GM10847 (cell line): ENCODE data around the gene RAP1GAP2.

Experiments
- POLR2A ChIP-seq: IDR thresholded peaks from 2 replicates; pipeline ENCODE4 v1.6.1; 2011; ENCODE audit not compliant: insufficient read length; ENCODE audit errors: extremely low read depth

Gene RAP1GAP2

DNA sequence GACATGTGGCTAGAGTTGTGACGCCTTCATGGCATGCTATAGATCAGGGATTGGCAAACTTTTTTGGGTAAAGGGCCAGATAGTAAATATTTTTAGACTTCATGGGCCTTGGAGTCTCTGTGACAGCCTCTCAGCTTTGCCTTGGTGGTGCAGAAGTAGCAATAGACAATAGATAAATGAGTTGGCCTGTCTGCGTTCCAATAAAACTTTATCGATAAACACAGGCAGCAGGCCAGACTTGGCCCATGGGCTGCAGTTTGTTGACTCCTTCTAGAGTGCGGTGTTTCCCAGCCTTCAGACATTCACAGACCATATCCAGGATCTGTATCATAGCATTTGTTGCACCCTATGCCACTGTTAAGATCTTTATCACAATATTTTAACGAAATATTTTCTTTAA lies 190.7 kb downstream of the RAP1GAP2 start:
- TF ChIP-seq POLR2A, result no peak

DNA sequence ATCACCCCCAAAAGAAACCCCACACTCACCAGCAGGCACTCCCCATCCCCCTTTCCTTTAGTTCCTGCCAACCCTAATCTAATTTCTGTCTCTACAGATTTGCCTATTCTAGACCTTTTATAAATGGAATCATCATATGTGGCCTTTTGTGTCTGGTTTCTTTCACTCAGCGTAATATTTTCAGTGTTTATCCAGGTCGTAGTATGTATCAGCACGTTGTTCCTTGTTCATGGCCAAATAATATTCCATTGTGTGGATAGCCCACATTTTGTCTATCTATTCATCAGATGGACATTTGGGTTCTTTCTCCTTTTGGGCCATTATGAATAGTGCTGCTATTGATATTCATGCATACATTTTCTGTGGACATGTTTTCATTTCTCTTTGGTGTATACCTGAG lies 193.6 kb downstream of the RAP1GAP2 start:
- no peak for TF ChIP-seq POLR2A

DNA sequence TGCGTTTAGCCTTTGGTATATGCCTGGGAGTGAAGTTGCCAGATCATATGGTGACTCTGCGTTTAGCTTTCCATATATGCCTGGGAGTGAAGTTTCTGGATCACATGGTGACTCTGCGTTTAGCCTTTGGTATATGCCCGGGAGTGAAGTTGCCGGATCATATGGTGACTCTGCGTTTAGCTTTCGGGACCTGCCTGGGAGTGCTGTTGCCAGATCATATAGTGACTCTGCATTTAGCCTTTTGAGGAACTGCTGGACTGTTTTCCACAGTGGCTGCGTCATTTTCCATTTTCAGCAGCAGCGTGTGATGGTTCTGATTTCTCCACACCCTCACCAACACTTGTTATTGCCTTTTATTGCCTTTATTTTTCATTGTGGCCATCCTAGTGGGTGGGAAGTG lies 194.2 kb downstream of the RAP1GAP2 start:
- TF ChIP-seq POLR2A, result no peak

DNA sequence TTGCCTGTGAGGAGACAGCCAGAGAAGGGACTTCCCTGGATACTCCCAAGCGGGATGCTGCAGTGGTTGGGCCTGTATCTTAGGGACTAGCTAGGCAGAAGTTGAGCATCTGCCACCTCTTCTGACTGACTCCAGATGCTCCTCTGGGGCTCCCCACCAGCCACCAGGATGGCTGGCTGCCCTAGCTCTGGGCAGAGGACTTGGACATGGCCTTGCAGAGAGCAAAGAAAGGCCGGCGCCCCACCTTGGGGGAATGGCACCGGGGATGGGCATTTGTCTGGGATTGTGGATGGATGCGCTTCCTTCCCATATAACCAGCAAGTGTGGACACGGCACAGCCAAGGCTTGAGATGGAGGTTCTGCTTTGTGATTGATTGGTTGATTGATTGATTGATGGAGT lies 198.2 kb downstream of the RAP1GAP2 start:
- no peak for TF ChIP-seq POLR2A

DNA sequence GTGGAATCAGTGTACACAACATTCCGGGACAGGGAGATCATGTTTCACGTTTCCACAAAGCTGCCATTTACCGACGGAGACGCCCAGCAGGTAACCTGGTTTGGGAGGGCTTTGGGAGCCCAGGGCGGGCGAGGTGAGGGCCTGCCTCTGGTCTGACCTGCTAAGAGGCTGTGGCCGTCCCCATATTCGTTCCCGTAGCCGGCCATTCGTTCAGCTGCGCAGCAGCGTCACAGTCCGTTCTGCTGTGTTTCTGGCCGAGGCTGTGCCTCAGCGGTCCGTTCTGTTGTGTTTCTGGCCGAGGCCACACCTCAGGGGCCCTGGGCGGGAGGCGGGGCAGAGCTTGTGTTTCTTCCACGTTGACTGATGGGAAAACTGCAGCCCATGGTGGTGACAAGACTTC lies 199.1 kb downstream of the RAP1GAP2 start:
- no peak for TF ChIP-seq POLR2A

DNA sequence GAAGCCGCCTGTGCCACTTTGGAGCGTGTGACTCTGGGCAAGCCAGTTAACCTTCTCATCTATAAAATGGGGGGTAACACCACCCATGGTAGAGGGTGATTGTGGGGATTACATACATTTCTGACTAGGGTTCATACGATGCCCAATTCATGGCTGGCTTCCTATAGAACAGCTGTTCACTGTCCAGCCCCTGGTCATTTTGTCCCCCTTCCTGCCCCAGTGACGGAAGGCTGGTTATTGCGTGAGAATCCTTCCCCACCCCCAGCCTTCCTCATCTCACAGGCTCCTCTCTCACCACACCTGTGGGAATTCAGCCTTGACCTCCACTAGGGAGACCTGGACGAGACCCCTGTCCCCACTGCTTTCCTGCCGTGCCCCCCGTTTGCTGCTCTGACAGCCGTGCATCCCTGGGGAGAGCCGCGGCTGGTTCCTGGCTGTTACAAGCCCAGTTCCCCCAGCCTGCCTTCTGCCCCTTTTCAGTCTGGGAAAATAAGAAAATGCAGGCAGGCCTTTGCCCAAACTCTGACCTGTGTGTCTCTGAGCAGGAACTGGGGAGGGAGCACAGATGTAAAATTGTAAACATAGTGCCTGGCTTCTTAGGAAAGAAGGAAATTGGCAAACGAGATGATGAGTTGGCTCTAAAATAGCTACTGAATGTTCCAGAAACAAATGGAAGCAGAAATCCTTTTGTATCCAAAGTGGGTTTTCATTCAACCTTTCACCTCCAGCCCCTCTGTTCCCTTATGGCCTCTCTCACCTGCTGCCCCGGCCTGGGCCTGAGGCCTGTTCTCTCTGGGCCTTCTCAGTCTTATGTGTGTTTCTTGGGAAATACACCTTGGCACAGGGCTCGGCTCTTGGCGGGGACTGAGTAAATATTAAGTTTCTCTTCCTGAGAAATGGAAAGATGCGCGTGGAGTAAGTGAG lies 199.9 kb downstream of the RAP1GAP2 start:
- no peak for TF ChIP-seq POLR2A

DNA sequence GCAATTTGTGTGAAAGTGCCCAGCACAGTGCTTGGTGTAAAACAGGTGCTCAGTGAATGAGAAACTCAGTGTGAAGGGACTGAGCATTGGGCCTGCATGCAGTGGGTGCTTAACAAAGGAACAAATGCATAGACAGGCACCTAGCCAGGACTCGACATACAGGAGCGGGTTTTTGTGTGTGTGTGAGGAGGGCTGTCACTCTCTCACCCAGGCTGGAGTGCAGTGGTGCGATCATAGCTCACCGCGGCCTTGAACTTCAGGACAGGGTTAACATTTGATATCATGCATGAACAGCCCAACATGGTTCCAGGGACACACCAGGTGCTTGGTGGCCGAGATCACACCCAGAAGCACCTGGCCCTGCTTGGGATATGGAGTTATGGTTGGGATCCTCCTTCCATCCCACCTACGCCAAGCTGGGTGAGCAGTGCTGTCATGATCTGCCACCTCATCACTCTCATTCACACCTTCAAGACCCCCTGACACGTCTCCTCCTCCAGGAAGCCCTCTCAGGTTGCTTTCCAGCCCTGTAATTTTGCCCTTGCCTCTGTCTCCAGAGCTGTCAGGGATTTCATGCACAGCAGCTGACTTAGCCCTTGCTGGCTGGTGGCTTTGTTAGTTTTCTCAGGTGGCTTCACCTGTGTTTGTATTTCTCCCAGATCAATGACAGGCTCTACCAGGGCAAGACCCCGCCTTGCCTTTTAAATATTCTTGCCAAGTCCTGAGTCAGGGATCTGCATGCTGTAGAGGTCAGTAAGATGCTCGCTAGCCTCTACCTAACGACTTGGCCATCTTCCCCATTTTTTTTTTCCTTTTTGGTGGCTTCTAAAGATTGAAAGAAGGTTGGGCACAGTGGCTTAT lies 200.8 kb downstream of the RAP1GAP2 start:
- TF ChIP-seq POLR2A, result no peak

DNA sequence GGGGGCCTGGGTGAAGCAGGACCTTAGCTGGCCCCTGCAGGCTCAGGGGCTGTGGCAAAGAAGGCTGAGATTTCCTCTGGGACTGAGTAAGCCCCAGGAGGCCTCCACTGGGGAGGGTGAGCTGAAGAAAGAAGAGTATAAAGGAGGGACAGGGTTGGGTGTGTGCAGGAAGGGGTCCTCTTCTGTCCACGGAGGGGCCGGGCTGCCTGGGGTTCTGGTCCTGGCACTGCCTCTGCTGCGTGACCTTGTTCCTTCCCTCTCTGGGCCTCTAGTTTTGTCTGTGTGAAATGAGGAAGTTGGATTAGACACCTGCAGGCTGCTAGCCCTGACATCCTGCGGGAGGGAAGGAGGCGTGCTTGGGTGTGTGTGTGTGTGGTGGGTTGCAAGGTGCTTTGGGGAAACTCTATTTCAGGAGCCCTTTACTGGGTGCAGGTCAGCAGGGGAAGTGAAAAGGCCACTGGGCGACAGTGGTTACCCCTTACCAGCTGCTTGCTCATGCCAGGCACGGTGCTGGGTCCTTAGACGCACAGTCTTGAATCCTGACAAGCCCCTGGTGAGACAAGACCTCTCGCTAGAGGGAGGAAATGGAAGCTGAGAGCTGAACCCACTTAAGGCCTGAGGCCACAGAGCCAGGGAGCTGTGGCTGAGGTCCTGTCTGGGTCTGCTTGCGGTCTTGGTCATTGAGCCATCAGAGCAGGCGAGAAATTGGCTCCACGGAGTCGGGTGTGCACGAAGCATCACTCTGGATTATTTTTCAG lies 206.5 kb downstream of the RAP1GAP2 start:
- TF ChIP-seq POLR2A, result no peak

DNA sequence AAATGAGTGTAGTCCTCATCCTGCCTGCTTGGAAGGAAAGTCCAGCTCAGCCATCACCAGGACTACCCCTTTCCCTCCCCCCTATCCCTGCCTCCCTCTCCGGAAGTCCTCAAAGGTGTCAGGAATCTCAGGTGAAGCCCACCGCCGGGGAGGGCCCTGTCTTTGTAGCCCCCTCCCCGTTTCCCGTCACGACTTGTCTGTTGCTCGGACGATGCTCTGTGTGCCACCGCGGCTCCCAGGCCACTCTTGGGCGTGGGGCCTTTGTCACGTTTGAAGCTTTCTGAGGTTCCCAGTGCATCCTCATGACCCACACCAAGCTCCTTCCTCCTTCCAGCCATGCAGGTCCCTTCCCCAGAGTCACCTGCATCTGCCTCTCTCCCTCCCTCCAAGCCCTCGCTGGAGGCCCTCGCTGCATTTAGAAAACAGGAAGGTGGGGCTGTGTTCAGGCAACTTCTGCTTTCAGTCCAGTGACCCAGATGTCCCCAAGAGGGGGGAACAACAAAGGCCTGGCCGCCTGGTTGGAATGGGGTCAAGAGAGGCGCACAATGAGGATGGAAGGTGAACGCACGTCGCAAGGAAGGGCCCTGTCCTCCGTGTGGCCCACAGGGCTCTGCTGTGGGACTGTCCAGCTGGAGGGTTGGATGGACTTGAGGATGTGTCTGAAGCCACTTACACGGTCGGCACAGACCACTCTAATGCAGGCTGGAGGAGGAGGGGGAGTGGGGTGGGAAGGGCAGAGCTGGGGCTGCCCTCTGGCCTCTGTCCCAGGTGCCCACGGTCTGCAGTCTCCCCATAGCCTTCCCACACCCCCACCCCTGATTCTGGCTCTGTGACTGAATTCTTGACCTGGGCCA lies 207.3 kb downstream of the RAP1GAP2 start:
- no peak for TF ChIP-seq POLR2A

DNA sequence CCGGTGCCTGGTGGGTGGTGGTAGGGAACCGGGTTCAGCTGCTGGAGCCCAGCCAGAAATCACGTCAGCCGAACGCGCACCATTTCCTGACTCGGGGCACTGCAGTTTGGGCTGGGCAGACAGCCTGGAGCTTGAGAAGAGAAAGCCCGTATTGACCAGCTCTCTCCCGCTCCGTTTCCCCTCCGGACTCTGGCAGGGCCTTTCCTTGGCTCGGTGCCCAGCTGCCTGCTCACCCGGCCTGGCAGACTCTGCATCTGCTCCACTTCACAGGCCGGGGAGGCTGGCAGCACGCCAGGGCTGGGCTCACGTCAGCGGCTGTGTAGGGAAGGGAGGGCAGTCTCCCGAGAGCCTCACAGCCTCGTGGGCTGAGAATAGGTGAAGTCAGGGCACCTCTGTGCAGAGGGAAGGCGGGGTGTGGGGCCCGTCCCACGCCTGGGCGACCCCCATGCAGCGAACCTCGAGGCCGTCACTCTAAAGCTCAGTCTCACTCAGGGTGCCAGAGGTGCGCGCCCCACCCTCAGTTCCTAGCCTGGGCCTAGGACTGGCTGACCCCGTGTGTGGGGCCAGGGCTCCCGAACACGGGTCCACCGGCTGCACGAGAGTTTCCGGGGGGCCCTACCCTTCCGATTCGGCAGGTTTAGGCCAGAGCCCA lies 208.0 kb downstream of the RAP1GAP2 start:
- TF ChIP-seq POLR2A, result no peak

DNA sequence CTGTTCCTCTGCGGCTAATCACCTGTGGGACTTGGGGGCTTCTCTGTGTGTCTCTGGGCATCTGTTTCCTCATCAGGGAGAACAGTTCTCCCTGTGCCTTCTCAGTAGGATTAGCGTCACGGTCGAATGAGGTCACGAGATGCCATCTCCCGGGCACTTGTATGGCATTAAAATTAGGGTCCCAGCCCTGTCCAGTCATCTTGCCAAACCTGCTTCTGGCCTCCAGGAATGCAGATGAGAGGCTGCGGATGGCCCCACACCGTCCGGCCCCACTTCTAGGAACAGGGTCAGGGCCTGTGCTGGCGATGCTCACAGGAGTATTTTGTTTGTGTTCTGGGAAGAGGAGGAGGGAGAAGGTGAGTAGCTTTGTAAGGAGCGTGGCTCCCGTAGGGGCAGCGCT lies 208.7 kb downstream of the RAP1GAP2 start:
- TF ChIP-seq POLR2A, result no peak

DNA sequence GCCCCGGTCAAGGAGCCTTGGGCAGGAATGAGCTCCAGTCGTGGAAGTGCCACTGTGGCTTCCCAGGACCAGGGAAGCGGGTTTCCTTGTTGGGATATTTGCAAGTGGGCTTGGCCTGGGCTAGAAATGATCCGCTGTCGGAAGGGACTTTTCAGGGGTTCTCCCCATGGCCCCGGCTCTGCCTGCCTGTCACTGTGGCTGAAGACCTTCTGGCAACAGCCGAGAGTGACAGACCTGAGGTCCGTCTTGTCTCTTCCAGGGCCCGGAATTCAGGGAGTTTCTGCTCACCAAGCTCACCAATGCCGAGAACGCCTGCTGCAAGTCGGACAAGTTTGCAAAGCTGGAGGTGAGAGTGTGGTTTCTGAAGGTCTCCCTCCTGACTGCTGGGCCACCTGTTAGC lies 209.5 kb downstream of the RAP1GAP2 start:
- no peak for TF ChIP-seq POLR2A

DNA sequence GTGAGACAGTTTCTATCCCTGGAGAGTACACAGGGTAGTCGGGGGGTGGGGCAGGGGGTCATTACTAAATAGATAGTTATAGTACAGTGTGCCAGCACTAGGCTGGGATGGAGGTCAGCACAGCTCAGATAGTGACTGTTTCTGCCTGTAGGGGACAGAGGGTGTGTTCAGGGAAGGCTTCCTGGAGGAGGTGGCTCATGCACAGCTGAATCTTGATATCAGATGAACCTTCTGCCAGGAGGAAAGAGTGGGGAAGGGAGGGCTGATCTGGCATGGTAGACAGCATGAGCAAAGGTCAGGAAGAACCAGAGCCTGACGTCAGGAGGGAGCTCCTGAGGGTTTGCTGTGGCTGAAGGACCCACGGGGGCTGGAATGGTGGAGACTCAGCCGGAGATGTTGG lies 210.6 kb downstream of the RAP1GAP2 start:
- TF ChIP-seq POLR2A, result no peak

DNA sequence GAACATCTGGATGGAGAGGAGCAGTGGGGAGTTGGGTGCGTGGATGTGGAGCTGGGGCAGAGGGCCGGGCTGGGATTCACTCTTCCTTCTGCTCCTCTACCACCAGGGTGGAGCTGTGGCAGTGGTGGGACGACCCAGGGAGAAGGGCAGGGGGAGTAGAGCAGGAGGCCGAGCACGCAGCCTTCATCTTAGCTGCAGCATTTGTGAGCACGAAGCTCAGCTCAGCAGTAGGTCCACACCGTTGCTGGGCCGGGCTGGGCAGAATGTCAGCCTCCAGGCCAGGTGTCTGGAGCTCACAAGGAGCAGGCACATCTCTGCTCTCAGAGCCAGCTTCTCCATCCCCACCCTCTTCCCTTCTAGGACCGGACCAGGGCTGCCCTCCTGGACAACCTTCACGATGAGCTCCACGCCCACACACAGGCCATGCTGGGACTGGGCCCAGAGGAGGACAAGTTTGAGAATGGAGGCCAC lies 211.4 kb downstream of the RAP1GAP2 start:
- TF ChIP-seq POLR2A, result no peak
